WERI-Rb-1 (cell line): ENCODE results near the gene KRT3.
"Not testable (repeated sequence)": the region's sequence is repeated elsewhere in the genome, so short reads cannot be mapped to it uniquely, and the experiment has no call there.

Source experiments
- DNase-seq: peaks from one replicate; pipeline ENCODE4 v3.0.0-alpha.2; 2020
- H3K27ac ChIP-seq: fragments of 250-450 bp; sonication (Bioruptor Pico); 2 replicates; pipeline ENCODE4 v1.5.1; 2020; ENCODE audit warnings: mild to moderate bottlenecking, moderate library complexity
- H3K27me3 ChIP-seq: fragments of 250-450 bp; sonication (Bioruptor Pico); 2 replicates; pipeline ENCODE4 v1.5.1; 2021; ENCODE audit warnings: mild to moderate bottlenecking, low read depth, moderate library complexity; ENCODE audit not compliant: insufficient read depth, severe bottlenecking
- H3K36me3 ChIP-seq: fragments of 250-450 bp; sonication (Bioruptor Pico); 2 replicates; pipeline ENCODE4 v1.5.1; 2020; ENCODE audit warnings: mild to moderate bottlenecking, moderate library complexity
- H3K4me3 ChIP-seq: 2 replicates; pipeline ENCODE4 v1.5.1; 2011; ENCODE audit warnings: low read depth, mild to moderate bottlenecking, control low read depth, low read length
- H3K9me3 ChIP-seq: fragments of 250-450 bp; sonication (Bioruptor Pico); 2 replicates; pipeline ENCODE4 v1.5.1; 2021; ENCODE audit warnings: mild to moderate bottlenecking, moderate library complexity; ENCODE audit not compliant: severe bottlenecking
- CTCF ChIP-seq: IDR thresholded peaks from 2 replicates; pipeline ENCODE4 v1.5.1; 2011; ENCODE audit warnings: low read depth, mild to moderate bottlenecking, control low read depth, inconsistent platforms, low read length

The KRT3 gene

GRCh38 chr12:52798671-52799504 is 3.0 kb upstream of the KRT3 start:
- peaks cover 84% of the 10 kb centered on the region for H3K27me3 ChIP-seq
- no peaks in the 10 kb centered on the region for H3K36me3 ChIP-seq
- H3K9me3 ChIP-seq: no peaks in the 10 kb centered on the region
- no peak overlapping the region for H3K27ac ChIP-seq
- TF ChIP-seq CTCF: no peak
- no peak for DNase-seq
- H3K4me3 ChIP-seq: no peak overlapping the region

GRCh38 chr12:52798003-52798670 is 2.2 kb upstream of the KRT3 start:
- Histone ChIP-seq H3K4me3 (no peak overlapping the region), H3K9me3 (no peaks in the 10 kb centered on the region), H3K36me3 (no peaks in the 10 kb centered on the region), H3K27ac (no peak overlapping the region), H3K27me3 (peaks cover 85% of the 10 kb centered on the region)
- DNase-seq: no peak
- no peak for TF ChIP-seq CTCF

- Histone ChIP-seq H3K27ac (no peak overlapping the region), H3K36me3 (no peaks in the 10 kb centered on the region), H3K27me3 (peaks cover 87% of the 10 kb centered on the region), H3K4me3 (no peak overlapping the region), H3K9me3 (no peaks in the 10 kb centered on the region)
- no peak for TF ChIP-seq CTCF
- no peak for DNase-seq
These were observed 1.6 kb upstream of the KRT3 start for GRCh38 chr12:52797529-52797894.

- Histone ChIP-seq H3K27me3 (peaks cover 91% of the 10 kb centered on the region), H3K27ac (no peak overlapping the region), H3K4me3 (no peak overlapping the region), H3K9me3 (no peaks in the 10 kb centered on the region), H3K36me3 (no peaks in the 10 kb centered on the region)
- TF ChIP-seq CTCF: no peak
- no peak for DNase-seq
These were observed 1.1 kb upstream of the KRT3 start for GRCh38 chr12:52796839-52797528.

GRCh38 chr12:52796429-52796794 is 495 bp upstream of the KRT3 start:
- no peaks in the 10 kb centered on the region for H3K36me3 ChIP-seq

GRCh38 chr12:52795332-52795674 is 614 bp downstream of the KRT3 start:
- not testable (repeated sequence) for DNase-seq, H3K4me3 ChIP-seq, H3K36me3 ChIP-seq, H3K9me3 ChIP-seq, H3K27ac ChIP-seq
- H3K27me3 ChIP-seq: peaks cover 93% of the 10 kb centered on the region

More at GRCh38 chr12:52796429-52796794, 495 bp upstream of the KRT3 start:
- Histone ChIP-seq H3K27me3 (peaks cover 91% of the 10 kb centered on the region), H3K27ac (no peak overlapping the region), H3K9me3 (no peaks in the 10 kb centered on the region), H3K4me3 (no peak overlapping the region)
- no peak for TF ChIP-seq CTCF
- DNase-seq: no peak
